Sigmoid colon (tissue), 4 donors: ENCODE measurements around the gene RNF208.

Experiments
- CTCF ChIP-seq, 4 experiments: fragments of 450-650 bp in 3 of 4; fragments of 200-600 bp in 1 of 4; IDR thresholded peaks; one replicate each; pipeline ENCODE4 v1.5.1; 2016 to 2019; ENCODE audit warnings: antibody characterized with exemption in 4 of 4, mild to moderate bottlenecking in 3 of 4, moderate library complexity in 2 of 4
- EP300 ChIP-seq, 4 donors: sonication (generic); formaldehyde crosslinking; IDR thresholded peaks; one replicate each; pipeline ENCODE4 v1.6.1; 2017; ENCODE audit warnings: antibody characterized with exemption in 4 of 4
- POLR2A ChIP-seq, 2 donors: fragments of 450-650 bp; IDR thresholded peaks; one replicate each; pipeline ENCODE4 v1.6.1; 2016; ENCODE audit warnings: antibody characterized with exemption in 2 of 2, mild to moderate bottlenecking in 2 of 2, moderate library complexity in 2 of 2
- POLR2AphosphoS5 ChIP-seq, 4 donors: sonication (generic); formaldehyde crosslinking; IDR thresholded peaks; one replicate each; pipeline ENCODE4 v1.6.1; 2017; ENCODE audit warnings: antibody characterized with exemption in 4 of 4

GRCh38 chr9:137221506-137222111 is 431 bp downstream of the RNF208 start:
- TF ChIP-seq CTCF (IDR thresholded peaks at IDR 0.05): no peak
- TF ChIP-seq POLR2A (IDR thresholded peaks at IDR 0.05): no peak
- no peak for TF ChIP-seq POLR2AphosphoS5 (IDR thresholded peaks at IDR 0.05)
- TF ChIP-seq EP300 (IDR thresholded peaks at IDR 0.05): no peak
